Lower lobe of right lung (tissue), 2 donors: ENCODE measurements around the gene BLOC1S4. TPM values are rescaled to one million over a fixed set of nuclear protein-coding genes. Genes with fewer than 3 reads are reported as not detected.

ENCODE experiments used
- ATAC-seq, 2 donors: fragments of 200-7000 bp; cut with Tn5 transposase; one replicate each; pipeline ENCODE4 v1.9.1; 2020 to 2022; ENCODE audit warnings: mild to moderate bottlenecking in 2 of 2, moderate library complexity in 2 of 2
- DNase-seq: peaks from one replicate; pipeline ENCODE4 v3.0.0-alpha.2; 2020
- H3K27ac ChIP-seq: fragments of 200-600 bp; one replicate; pipeline ENCODE4 v1.8.0; 2022
- H3K27me3 ChIP-seq: fragments of 200-600 bp; one replicate; pipeline ENCODE4 v1.8.0; 2022; ENCODE audit warnings: low read depth
- H3K36me3 ChIP-seq: fragments of 200-600 bp; one replicate; pipeline ENCODE4 v1.8.0; 2022; ENCODE audit warnings: mild to moderate bottlenecking
- H3K4me1 ChIP-seq: fragments of 200-600 bp; one replicate; pipeline ENCODE4 v1.8.0; 2022
- H3K4me3 ChIP-seq: fragments of 200-600 bp; one replicate; pipeline ENCODE4 v1.8.0; 2022; ENCODE audit warnings: mild to moderate bottlenecking
- H3K9me3 ChIP-seq: fragments of 200-600 bp; one replicate; pipeline ENCODE4 v1.8.0; 2022
- intact Hi-C: fragments of 100-400 bp; cut with DNase I; formaldehyde crosslinking; loops from one replicate; pipeline ENCODE4 v1.11.0; 2022
- total RNA-seq: library from RNA; stranded (reverse); fragmentation: NEBNext Ultra II Directional; extraction: Animal tissue kit (Norgen Biotek cat#: 25700); gene quantifications from one replicate; pipeline ENCODE4 v1.2.1, GENCODE V29; 2021
- TF ChIP-seq, protein P1 (sequence below): fragments of 200-600 bp; IDR thresholded peaks from one replicate; pipeline ENCODE4 v1.8.0; 2022; ENCODE audit warnings: antibody characterized with exemption, mild to moderate bottlenecking
- donor health status: DM: no; HTN: yes; CAD: no; lungs with severe emphysema.

Gene BLOC1S4
- total RNA-seq, 1 donor from 2014 or later: 9.0 TPM

DNA sequence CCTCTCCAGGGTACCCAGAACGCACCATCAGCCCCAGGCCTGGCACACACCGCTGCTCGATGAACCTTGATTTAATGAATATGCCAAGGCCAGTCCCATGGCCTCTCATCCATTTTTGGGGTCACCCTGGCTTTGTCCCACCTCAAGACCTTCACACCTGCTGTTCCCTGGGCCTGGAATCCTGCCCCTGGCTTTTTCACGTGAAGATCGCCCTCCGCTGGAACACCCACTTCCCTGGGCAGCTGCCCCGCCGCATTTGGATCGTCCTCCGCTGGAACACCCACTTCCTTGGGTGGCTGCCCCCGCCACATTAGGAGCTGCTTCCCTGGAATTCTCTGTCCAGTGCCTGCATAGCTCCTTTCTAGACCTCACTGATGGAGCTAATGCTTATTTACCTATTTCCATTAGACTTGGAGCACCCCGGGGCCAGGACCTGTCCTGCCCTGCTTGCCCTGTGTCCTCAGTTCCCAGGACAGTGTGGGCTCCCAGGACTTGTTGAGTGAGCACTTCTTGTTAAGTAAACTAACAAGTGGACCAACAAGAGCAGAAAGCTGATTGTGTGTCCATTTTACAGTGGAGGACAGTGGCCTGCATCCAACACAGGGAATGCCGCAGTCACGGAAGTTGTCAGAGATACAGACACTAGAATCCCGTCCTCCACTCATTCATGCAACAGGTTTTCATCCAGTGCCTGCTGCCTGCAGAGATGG is 12.5 kb downstream of the BLOC1S4 start:
- no peak for DNase-seq
- no peaks in the 10 kb centered on the region for H3K36me3 ChIP-seq
- no peaks in the 10 kb centered on the region for H3K27me3 ChIP-seq
- no peak overlapping the region for H3K27ac ChIP-seq
- intact Hi-C loops: no loop called here
- ATAC-seq: no peak
- H3K4me1 ChIP-seq: peaks cover 12% of the 10 kb centered on the region
- no peaks in the 10 kb centered on the region for H3K9me3 ChIP-seq
- TF ChIP-seq, protein P1, sequence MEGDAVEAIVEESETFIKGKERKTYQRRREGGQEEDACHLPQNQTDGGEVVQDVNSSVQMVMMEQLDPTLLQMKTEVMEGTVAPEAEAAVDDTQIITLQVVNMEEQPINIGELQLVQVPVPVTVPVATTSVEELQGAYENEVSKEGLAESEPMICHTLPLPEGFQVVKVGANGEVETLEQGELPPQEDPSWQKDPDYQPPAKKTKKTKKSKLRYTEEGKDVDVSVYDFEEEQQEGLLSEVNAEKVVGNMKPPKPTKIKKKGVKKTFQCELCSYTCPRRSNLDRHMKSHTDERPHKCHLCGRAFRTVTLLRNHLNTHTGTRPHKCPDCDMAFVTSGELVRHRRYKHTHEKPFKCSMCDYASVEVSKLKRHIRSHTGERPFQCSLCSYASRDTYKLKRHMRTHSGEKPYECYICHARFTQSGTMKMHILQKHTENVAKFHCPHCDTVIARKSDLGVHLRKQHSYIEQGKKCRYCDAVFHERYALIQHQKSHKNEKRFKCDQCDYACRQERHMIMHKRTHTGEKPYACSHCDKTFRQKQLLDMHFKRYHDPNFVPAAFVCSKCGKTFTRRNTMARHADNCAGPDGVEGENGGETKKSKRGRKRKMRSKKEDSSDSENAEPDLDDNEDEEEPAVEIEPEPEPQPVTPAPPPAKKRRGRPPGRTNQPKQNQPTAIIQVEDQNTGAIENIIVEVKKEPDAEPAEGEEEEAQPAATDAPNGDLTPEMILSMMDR: no peak
- H3K4me3 ChIP-seq: no peak overlapping the region

DNA sequence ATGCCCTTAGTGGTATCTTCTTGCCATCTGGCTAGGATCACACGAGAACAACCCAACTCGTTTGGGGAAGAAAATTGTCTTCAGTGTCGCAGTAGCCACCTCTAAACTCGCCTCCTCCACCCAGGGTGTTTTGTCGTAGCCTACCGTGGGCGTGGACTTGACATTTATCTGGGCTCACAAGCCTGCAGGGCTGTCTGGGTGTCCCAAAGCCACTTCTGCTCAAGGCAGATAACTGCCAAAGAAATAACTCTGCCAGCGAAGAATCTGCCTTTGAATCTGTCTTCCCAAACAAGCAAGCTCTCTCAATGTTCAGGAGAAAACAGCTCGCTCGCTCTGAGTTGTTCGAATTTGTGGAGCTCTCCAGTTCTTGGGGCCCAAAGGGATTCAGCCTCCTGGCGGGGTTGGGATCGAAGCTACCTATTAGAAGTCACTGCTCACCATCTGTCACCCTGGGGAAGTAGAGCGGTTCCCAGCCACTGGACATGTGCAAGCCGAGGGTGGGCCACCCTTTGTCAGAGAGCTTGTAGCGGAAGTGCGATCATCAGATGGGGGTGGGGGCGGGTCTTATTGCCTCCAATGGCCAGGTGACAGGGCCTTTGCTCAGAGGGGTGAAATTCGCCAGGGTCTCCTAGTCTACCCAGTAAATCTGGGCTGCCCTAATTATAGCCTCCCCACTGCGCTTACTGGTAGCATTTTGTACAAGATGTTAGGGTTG is 14.8 kb downstream of the BLOC1S4 start:
- no peaks in the 10 kb centered on the region for H3K36me3 ChIP-seq
- no peak for ATAC-seq
- no peak overlapping the region for H3K27ac ChIP-seq
- H3K4me3 ChIP-seq: no peak overlapping the region
- intact Hi-C loops: no loop called here
- no peaks in the 10 kb centered on the region for H3K27me3 ChIP-seq
- peaks cover 14% of the 10 kb centered on the region for H3K4me1 ChIP-seq
- no peaks in the 10 kb centered on the region for H3K9me3 ChIP-seq
- no peak for DNase-seq
- TF ChIP-seq, protein P1: no peak

DNA sequence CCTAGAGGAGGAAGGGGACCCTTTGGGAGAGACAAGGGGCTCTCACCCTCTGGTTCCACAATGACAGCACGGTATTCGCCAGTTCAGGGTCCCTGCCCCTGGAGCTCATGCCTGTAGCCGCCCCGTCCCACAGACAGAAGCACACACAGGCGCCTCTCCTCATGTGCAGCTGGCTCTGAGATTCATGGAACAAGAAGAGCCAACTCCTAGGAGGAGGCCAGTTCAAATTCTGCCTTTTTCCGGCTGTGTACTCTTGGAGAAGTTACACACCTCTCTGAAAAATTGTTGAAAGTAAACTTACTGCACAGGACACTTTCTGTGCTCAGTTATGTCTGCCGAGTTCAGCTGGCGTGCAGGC is 15.3 kb downstream of the BLOC1S4 start:
- Histone ChIP-seq H3K4me1 (peaks cover 14% of the 10 kb centered on the region), H3K27me3 (no peaks in the 10 kb centered on the region), H3K36me3 (no peaks in the 10 kb centered on the region), H3K9me3 (no peaks in the 10 kb centered on the region), H3K4me3 (no peak overlapping the region), H3K27ac (no peak overlapping the region)
- intact Hi-C loops: no loop called here
- TF ChIP-seq, protein P1: no peak
- ATAC-seq: no peak
- DNase-seq: no peak

DNA sequence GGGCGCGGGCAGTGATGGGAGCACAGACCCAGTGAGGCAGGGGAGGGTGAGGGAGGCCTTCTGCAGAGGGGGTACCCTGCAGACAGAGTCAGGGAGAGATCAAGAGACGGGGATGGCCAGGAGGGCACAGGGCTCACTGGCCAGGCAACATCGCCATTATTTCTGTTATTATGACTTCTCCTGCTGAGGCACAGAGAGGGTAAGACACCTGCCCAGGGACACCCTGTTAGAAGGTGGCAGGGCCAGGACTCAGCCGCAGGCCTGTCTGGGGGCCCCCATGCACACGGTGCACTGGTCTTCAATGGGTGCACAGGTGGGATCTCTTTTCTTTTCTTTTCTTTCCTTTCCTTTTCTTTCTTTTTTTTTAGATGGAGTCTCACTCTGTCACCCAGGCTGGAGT is 15.8 kb downstream of the BLOC1S4 start:
- Histone ChIP-seq H3K4me3 (no peak overlapping the region), H3K27ac (no peak overlapping the region), H3K27me3 (no peaks in the 10 kb centered on the region), H3K4me1 (peaks cover 14% of the 10 kb centered on the region), H3K9me3 (no peaks in the 10 kb centered on the region), H3K36me3 (no peaks in the 10 kb centered on the region)
- intact Hi-C loops: no loop called here
- DNase-seq (no peak), ATAC-seq (no peak)
- TF ChIP-seq, protein P1: no peak

DNA sequence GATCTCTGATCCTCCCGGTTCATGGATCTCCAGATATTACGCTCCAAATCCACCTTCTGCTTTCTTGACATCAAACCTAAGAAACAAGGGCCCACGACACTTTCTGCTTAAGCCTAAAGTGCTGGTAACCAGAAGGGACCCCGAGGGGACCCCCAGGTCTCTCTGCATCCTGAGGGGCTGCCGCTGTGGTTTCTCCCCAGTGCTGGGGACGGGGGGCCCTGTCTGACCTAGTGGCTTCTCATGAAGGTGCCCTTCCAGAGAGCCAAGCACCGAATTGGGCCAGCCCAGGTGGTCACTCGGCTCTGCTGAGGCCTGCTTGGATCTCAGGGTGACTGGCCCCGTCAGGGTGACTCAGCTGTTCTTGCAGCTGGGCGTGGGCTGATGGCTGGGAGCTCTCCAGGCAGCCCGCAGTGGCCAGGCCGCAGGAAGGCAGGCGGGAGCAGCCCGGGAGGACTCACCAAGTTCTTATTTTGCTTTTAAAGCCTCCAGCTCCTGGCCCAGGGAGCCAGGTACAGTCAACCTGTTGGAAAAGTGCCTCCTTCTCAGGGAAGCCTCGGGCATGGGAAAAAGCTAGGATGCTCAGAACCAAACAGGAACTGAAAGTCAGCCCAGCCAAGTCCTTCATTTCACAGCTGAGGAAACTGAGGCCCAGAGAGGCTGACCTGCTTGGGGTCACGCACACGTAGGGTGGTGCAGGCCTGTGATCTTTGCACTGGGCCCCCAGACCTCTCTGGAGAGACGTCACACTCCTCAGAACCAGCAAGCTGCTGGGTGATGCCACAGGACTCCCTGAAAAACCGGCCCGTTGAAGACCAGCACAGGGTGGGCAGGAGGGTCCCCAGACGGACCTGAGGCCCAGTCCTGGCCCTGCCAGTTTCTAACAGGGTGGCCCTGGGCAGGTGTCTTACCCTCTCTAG is 16.7 kb downstream of the BLOC1S4 start:
- DNase-seq (peak; percentile 80), ATAC-seq (peak; percentile 90 to 96)
- Histone ChIP-seq H3K4me1 (peaks cover 14% of the 10 kb centered on the region), H3K27ac (peak overlapping the region; percentile 46), H3K36me3 (no peaks in the 10 kb centered on the region), H3K9me3 (no peaks in the 10 kb centered on the region), H3K27me3 (no peaks in the 10 kb centered on the region), H3K4me3 (no peak overlapping the region)
- intact Hi-C loops: no loop called here
- TF ChIP-seq, protein P1: no peak
